8988T (cell line): ENCODE data around the gene NT5C1B.

Source experiments
- DNase-seq: peaks from one replicate; pipeline ENCODE4 v3.0.0; 2011

Gene NT5C1B

DNA sequence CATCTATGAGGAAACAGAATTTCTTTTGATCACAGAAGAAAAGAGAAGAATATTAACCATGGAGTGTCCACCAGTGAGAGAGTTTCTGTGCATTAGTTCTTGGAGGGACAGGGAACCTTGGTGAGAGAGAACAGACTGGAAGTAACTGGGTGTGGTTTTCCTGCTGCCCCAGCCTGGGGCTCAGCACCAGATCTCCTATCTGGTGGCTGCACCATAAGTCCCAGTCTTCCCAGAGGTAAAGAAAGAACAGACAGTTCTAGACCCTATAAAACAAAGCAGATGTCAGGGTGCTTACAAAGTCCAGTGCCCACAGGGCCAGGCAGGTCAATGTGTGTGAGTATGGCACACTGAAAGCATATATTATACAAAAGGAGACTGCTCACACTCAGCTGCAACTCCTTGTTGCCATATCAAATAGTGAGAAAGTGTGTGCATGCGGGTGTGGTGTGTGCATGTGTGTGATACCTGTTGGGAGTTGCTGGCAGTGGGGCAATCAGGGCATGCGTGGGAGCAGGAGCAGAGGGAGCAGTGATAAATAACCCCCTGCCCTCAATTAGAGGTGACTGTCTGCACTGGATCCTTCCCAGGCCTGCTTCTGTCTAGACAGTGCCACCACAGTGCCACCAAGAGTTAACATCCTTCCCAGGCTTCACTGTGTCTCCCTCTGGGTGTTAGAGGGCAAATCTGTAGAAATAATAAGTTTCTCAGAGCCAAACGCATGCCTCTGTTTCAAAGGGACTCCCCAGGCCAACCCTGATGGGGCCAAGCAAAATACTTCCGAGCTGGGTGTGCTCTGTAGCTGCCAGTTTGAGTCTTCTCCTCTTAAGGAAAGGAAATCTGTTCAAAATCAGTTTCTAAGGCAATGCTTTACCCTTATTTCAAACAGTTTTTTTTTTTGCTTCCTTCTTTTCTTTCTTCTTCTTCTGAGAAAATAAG is 74.6 kb downstream of the NT5C1B start:
- no peak for DNase-seq
